ENCODE data around the gene CLDN9. TPM values are rescaled to one million over a fixed set of nuclear protein-coding genes. Genes with fewer than 3 reads are reported as not detected.
A peak's percentile ranks its signal among the peaks of the same experiment; 100 is the strongest.

CLDN9 gene
- total RNA-seq, 1 donor = not detected

DNA sequence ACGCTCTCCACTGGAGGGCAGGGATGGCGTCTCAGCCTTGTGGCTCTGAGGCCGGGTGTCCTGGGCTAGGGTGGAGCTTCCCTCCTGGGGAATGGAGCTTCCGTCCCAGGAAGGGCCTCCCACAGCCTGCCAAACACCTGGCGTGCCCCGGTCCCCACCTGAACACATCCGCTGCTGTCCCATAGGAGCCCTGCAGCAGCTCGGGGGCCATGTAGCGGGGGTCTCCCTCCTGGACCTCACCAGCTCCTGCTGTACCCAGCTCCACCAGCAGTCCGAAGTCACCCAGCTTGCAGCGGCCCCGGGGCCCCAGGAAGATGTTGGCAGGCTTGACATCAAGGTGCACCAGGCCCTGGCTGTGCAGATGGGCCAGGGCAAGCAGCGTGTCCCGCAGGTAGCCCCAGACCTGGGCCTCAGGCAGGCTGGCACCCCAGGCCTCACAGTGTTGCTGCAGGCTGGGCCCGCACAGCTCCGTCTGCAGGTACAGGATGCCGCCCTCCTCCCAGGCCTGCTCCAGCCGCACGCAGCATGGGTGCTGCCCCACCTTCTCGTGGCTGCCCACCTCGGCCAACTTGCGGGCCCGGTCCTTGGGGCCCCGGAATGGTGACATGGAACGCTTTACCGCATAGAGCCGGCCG, 37.4 kb upstream of the CLDN9 start:
- TF ChIP-seq, protein P1, sequence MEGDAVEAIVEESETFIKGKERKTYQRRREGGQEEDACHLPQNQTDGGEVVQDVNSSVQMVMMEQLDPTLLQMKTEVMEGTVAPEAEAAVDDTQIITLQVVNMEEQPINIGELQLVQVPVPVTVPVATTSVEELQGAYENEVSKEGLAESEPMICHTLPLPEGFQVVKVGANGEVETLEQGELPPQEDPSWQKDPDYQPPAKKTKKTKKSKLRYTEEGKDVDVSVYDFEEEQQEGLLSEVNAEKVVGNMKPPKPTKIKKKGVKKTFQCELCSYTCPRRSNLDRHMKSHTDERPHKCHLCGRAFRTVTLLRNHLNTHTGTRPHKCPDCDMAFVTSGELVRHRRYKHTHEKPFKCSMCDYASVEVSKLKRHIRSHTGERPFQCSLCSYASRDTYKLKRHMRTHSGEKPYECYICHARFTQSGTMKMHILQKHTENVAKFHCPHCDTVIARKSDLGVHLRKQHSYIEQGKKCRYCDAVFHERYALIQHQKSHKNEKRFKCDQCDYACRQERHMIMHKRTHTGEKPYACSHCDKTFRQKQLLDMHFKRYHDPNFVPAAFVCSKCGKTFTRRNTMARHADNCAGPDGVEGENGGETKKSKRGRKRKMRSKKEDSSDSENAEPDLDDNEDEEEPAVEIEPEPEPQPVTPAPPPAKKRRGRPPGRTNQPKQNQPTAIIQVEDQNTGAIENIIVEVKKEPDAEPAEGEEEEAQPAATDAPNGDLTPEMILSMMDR (IDR thresholded peaks at IDR 0.05; ENCODE audit: insufficient read depth, low read length) = no peak
- no peak overlapping the region for H3K4me3 ChIP-seq (ENCODE audit: low read depth, low read length)
- no peak for DNase-seq (ENCODE audit: low read depth)

DNA sequence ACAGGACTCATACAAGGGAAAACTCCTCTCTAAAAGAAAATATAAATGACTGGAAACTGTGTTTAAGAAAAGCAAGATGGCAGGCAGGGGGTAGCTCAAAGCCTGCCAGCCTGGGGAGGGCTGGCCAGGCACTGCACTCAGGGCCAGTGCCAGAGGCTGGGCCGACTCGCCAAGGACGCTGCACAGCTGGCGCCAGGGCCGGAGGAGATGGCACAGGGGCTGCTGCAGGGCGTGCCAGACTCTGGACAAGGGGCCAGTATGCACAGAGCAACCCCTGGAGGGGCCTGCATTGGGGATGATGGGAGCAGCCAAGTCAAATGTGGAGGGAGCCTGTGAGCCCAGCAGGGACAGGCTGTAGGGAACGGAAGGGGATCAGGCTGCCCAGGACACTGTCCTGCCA, 36.5 kb upstream of the CLDN9 start:
- TF ChIP-seq, protein P1 (IDR thresholded peaks at IDR 0.05; ENCODE audit: insufficient read depth, low read length) = no peak
- H3K4me3 ChIP-seq (ENCODE audit: low read depth, low read length) = no peak overlapping the region
- no peak for DNase-seq (ENCODE audit: low read depth)

GRCh38 chr16:2976673-2977072, 36.0 kb upstream of the CLDN9 start:
- TF ChIP-seq, protein P1 (IDR thresholded peaks at IDR 0.05; ENCODE audit: insufficient read depth, low read length) = no peak
- H3K4me3 ChIP-seq (ENCODE audit: low read depth, low read length) = no peak overlapping the region
- no peak for DNase-seq (ENCODE audit: low read depth)

DNA sequence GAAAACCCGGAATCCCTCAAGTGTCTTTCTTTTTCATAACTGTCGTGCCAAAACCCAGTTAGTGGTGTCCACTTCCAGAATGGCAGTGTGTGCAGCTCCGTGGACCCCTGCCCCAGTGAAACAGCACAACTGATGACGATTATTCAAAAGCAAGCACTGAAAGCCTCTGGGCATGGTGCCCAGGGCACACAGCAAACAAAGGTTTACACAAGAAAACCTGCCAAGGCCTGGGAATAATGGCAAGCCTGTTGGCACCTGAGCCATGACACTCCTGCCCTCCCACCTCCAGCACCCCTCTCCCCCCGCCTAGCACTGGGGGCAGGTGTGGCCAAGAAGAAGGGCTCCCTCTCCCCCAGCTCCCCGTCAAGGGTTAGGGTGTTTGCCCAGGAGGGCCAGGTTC, 35.3 kb upstream of the CLDN9 start:
- DNase-seq (ENCODE audit: low read depth) = no peak
- H3K4me3 ChIP-seq (ENCODE audit: low read depth, low read length) = no peak overlapping the region
- TF ChIP-seq, protein P1 (IDR thresholded peaks at IDR 0.05; ENCODE audit: insufficient read depth, low read length) = no peak

GRCh38 chr16:2979669-2980226, 33.0 kb upstream of the CLDN9 start:
- peak overlapping the region; percentile 75 for H3K4me3 ChIP-seq (ENCODE audit: low read depth, low read length)
- no peak for DNase-seq (ENCODE audit: low read depth)
- TF ChIP-seq, protein P1 (IDR thresholded peaks at IDR 0.05; ENCODE audit: insufficient read depth, low read length) = no peak

DNA sequence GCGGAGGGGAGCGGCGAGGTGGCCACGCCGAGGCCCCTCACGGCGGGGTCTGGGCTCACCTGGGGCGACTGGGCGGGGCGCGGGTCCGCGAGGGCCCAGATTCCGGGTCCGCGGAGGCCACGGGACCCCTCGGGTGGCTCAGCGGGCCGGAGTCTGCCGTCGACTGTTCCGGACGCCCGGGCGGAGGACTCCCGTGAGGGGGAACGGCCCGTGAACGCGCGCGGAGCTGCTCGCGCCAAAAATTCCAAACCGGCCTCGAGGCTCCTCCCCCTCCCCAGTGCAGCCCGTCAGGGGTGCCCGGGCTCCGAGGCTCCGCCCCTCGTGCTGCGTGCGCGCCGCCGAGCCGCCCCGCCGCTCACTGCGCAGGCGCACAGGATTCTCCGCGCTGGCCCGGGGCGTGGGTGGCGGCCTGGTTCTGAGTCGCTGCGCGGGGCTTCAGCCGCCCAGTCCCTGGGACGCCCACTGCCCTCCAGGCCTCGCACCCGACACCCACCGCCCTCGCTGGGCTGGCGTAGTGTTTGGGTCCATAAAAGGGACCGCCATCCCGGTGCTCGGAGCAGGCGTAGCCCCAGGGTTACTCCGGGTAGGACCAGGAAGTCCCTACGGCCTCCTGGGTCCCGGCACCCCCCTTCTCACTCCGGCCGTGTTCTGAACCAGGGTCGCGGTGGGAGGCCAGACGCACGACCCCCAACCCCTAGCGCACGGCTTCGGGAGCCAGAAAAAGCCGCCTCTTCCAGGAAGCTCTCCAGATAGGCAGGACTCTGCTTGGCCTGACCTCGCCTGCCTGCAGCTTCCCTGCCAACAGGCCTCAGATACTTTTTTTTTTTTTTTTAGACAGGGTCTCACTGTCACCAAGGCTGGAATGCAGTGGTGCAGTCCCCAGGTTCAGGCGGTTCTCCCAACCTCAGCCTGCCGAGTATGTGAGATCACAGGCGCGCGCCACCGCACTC, 32.2 kb upstream of the CLDN9 start, which contains the start of gene PKMYT1:
TSS of gene PKMYT1 (minus strand) at position 220 of the 950 bp plus-strand sequence. CDS start 789 bp downstream, outside the sequence.
- peak; percentile 79 for DNase-seq (ENCODE audit: low read depth)
- TF ChIP-seq, protein P1 (IDR thresholded peaks at IDR 0.05; ENCODE audit: insufficient read depth, low read length) = no peak
- peak within 1 kb of the TSS; percentile 86 for H3K4me3 ChIP-seq (ENCODE audit: low read depth, low read length)
